Measurements from ENCODE around the gene DBF4B. TPM values are rescaled to one million over a fixed set of nuclear protein-coding genes. Genes with fewer than 3 reads are reported as not detected.

Gene DBF4B
- total RNA-seq, result 12.2 and 16.1 TPM in 2 replicates

DNA sequence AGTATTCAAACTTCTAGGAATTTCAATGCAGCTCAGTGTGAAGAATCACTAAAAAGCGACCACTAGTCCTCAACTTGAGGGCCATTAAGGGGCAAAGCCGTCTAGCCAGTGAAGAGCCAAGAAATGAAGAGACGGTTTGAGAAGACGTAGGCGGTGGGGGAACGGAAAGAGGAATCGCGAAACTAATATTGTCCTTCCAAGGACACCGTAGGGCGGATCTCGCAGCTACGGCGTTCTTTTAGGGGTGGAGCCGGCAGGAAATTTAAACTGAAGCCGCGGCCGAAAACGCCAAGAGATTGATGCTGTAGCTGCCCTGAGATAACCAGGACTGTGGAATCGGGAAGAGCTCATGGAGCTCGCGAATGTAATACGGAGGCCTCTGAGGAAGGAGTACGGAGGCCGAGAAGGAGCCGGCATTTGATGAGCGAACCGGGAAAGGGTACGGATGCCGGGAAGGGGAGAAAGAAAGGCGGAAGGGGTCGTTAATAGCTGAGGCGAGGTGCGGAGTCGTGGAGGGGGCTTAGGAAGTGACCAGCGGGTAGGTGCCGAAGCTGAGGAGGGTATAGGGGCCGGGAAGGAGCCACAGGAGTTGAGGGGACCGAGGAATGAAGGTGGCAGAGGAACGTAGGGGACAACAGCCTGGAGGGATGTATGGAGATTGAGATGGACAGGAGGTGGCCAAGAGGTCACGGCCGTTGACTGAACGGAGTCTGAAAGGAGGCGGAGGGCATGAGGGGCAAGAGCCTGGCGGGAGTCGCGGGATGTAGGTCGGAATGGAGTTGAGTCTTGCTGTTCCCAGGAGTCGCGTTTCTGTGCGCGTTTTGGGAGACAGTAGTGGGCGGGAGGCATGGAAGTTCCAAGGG, at the start of gene DBF4B:
Gene DBF4B (plus strand): TSS at position 265 of the 863 bp plus-strand sequence. CDS start 156 bp downstream, at position 421.
- H3K4me3 ChIP-seq (ENCODE audit: low read depth, low read length), result peak within 1 kb of the TSS; percentile 87
- no peak for TF ChIP-seq CTCF (conservative IDR thresholded peaks at IDR 0.05; ENCODE audit: low read depth, low read length)
- DNase-seq (ENCODE audit: low read depth), result peak; percentile 64

- DNase-seq (ENCODE audit: low read depth), result no peak
- TF ChIP-seq CTCF (conservative IDR thresholded peaks at IDR 0.05; ENCODE audit: low read depth, low read length), result no peak
- H3K4me3 ChIP-seq (ENCODE audit: low read depth, low read length), result no peak overlapping the region
These were observed 46.6 kb upstream of the DBF4B start for GRCh38 chr17:44661835-44662234.

GRCh38 chr17:44663095-44663494, 45.4 kb upstream of the DBF4B start:
- no peak overlapping the region for H3K4me3 ChIP-seq (ENCODE audit: low read depth, low read length)
- no peak for DNase-seq (ENCODE audit: low read depth)

DNA sequence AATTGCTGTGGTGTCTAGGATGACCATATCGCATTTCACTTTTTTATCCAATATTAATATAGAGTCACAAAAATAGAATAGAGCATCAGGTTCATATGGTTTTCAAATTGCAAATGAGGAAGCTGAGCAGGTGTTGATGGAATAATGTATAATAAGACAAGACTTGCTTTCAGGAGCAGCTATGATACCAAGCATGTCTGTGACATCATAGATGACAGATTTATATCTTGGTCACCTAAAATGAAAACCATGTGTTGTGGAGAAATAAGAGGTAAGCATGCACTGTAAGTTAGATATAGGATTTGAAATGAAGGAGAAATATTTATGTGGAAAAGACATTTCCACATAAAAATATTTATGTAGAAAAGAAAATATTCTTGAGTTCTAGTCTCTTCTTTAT, 43.6 kb upstream of the DBF4B start:
- H3K4me3 ChIP-seq (ENCODE audit: low read depth, low read length), result no peak overlapping the region
- DNase-seq (ENCODE audit: low read depth), result no peak
- TF ChIP-seq CTCF (conservative IDR thresholded peaks at IDR 0.05; ENCODE audit: low read depth, low read length), result no peak

More at GRCh38 chr17:44663095-44663494, 45.4 kb upstream of the DBF4B start:
- TF ChIP-seq CTCF (conservative IDR thresholded peaks at IDR 0.05; ENCODE audit: low read depth, low read length), result no peak

DNA sequence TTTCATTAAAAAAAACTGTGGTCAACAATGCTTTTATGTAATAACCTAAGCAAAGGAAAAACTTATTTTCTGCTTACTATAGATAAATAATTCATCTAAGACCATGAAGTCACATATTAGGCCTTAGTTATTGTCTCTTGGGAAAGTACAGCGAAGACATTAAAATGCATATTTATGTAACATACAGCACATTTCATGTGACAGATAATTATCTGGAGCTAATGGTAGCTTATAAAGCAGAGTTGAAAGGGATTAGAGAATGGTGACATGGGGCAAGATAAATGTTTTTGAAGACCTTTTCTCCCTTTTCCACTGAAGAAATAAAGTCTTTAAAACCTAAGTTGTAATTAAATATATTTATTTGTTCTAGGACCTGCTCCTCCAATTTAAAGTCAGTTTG, 42.5 kb upstream of the DBF4B start:
- TF ChIP-seq CTCF (conservative IDR thresholded peaks at IDR 0.05; ENCODE audit: low read depth, low read length), result no peak
- no peak overlapping the region for H3K4me3 ChIP-seq (ENCODE audit: low read depth, low read length)
- DNase-seq (ENCODE audit: low read depth), result no peak

- no peak overlapping the region for H3K4me3 ChIP-seq (ENCODE audit: low read depth, low read length)
- peak; percentile 57 for TF ChIP-seq CTCF (conservative IDR thresholded peaks at IDR 0.05; ENCODE audit: low read depth, low read length)
- no peak for DNase-seq (ENCODE audit: low read depth)
These were observed 35.9 kb upstream of the DBF4B start for GRCh38 chr17:44672479-44673093.

Data from epithelial cell of proximal tubule (primary cell).